ENCODE measurements around the gene ADM. TPM values are rescaled to one million over a fixed set of nuclear protein-coding genes. Genes with fewer than 3 reads are reported as not detected.

Gene ADM
- total RNA-seq, 3 donors from 2014 or later: 49.5 to 124 (median 72.9) TPM

- TF ChIP-seq, protein P1, sequence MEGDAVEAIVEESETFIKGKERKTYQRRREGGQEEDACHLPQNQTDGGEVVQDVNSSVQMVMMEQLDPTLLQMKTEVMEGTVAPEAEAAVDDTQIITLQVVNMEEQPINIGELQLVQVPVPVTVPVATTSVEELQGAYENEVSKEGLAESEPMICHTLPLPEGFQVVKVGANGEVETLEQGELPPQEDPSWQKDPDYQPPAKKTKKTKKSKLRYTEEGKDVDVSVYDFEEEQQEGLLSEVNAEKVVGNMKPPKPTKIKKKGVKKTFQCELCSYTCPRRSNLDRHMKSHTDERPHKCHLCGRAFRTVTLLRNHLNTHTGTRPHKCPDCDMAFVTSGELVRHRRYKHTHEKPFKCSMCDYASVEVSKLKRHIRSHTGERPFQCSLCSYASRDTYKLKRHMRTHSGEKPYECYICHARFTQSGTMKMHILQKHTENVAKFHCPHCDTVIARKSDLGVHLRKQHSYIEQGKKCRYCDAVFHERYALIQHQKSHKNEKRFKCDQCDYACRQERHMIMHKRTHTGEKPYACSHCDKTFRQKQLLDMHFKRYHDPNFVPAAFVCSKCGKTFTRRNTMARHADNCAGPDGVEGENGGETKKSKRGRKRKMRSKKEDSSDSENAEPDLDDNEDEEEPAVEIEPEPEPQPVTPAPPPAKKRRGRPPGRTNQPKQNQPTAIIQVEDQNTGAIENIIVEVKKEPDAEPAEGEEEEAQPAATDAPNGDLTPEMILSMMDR (IDR thresholded peaks at IDR 0.05): no peak
- Histone ChIP-seq H3K4me1 (ENCODE audit: low read depth) (no peaks in the 10 kb centered on the region), H3K9me3 (no peaks in the 10 kb centered on the region), H3K4me3 (no peak overlapping the region), H3K36me3 (ENCODE audit: low read depth) (no peaks in the 10 kb centered on the region)
- intact Hi-C loops (cut with DNase I, micrococcal nuclease): no loop called here
- DNase-seq (no peak), ATAC-seq (no peak)
Measured at GRCh38 chr11:10265936-10266335, 38.9 kb upstream of the ADM start.

DNA sequence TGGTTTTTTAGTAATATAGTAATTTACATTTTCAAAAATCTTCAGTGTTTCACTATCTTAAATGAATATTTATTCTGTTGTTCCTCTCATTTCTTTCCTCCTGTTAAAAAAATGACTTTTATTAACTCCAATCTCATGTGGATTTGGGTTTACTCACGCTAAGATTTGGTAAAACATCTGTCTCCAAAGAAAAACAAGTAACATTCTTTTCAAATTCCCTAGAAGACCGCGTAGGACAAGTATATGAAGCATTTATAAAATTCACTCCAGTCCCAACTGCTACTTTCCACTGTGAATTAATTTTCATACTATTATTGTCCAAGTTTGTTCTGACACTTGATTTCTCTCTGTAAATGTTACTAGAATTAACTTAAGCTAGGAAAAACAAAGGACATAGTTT is 37.1 kb upstream of the ADM start:
- Histone ChIP-seq H3K4me3 (no peak overlapping the region), H3K4me1 (ENCODE audit: low read depth) (no peaks in the 10 kb centered on the region), H3K9me3 (no peaks in the 10 kb centered on the region), H3K36me3 (ENCODE audit: low read depth) (no peaks in the 10 kb centered on the region)
- TF ChIP-seq, protein P1 (IDR thresholded peaks at IDR 0.05): no peak
- intact Hi-C loops (cut with DNase I, micrococcal nuclease): no loop called here
- no peak for DNase-seq
- no peak for ATAC-seq

DNA sequence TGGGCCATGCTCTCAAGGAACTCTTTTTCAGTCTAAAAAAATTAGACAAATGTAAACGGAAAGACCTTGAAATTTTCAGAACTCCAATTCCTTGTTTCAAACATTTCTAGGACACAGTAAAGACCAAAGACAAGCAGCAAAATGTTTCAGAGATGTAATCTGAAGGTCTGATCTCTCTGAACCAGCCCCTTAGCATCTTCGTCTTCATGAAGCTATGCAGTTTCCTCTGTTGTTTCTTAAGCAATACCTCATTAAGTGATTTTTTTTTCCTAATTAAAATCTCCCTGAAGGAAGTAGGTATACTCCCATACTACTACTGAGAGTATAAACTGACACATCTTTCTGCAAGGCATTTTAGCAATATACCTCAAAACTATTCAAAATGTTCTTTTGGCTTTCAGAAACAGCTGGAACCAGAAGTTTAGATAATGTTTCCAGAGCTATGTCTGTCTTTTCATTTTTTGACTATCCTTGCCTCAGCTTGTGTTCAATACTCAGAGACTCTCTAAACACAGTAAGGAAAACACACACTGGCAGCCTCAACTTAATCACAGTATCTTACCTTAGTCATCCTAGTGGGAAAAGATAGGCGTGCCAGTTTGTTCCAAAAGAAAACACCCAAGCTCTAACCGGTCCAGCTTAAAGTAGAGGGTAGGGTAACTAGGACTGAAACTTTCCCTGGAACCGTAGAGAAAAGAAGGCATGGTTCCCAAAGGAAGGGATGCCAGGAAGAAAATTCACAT is 36.0 kb upstream of the ADM start:
- Histone ChIP-seq H3K4me3 (no peak overlapping the region), H3K9me3 (no peaks in the 10 kb centered on the region), H3K36me3 (ENCODE audit: low read depth) (no peaks in the 10 kb centered on the region), H3K4me1 (ENCODE audit: low read depth) (no peaks in the 10 kb centered on the region)
- DNase-seq (no peak), ATAC-seq (no peak)
- TF ChIP-seq, protein P1 (IDR thresholded peaks at IDR 0.05): no peak
- intact Hi-C loops (cut with DNase I, micrococcal nuclease): no loop called here

- Histone ChIP-seq H3K36me3 (ENCODE audit: low read depth) (no peaks in the 10 kb centered on the region), H3K9me3 (no peaks in the 10 kb centered on the region), H3K4me1 (ENCODE audit: low read depth) (no peaks in the 10 kb centered on the region), H3K4me3 (no peak overlapping the region)
- intact Hi-C loops (cut with DNase I, micrococcal nuclease): no loop called here
- DNase-seq (no peak), ATAC-seq (no peak)
- TF ChIP-seq, protein P1 (IDR thresholded peaks at IDR 0.05): no peak
Measured at GRCh38 chr11:10272132-10272531, 32.7 kb upstream of the ADM start.

- intact Hi-C loops (cut with DNase I, micrococcal nuclease): no loop called here
- no peak overlapping the region for H3K4me3 ChIP-seq
- ATAC-seq (no peak), DNase-seq (no peak)
- H3K4me1 ChIP-seq (ENCODE audit: low read depth): no peaks in the 10 kb centered on the region
- H3K9me3 ChIP-seq: no peaks in the 10 kb centered on the region
- no peaks in the 10 kb centered on the region for H3K36me3 ChIP-seq (ENCODE audit: low read depth)
- TF ChIP-seq, protein P1 (IDR thresholded peaks at IDR 0.05): no peak
Measured at GRCh38 chr11:10273738-10274137, 31.1 kb upstream of the ADM start.
